MM.1S (cell line): ENCODE data around the gene FCGBP.
A peak's percentile ranks its signal among the peaks of the same experiment; 100 is the strongest.

Experiments
- DNase-seq: peaks from one replicate; pipeline ENCODE4 v3.0.0-alpha.2; 2015
- H2AFZ ChIP-seq: fragments of 300-600 bp; sonication (generic); 2 replicates; pipeline ENCODE4 v1.6.0; 2016; ENCODE audit warnings: antibody characterized with exemption, low read length
- H3F3A ChIP-seq: fragments of 300-600 bp; sonication (generic); 2 replicates; pipeline ENCODE4 v1.6.1; 2016; ENCODE audit warnings: mild to moderate bottlenecking, antibody characterized with exemption, low read length, moderate library complexity, mixed read lengths; ENCODE audit not compliant: insufficient read depth
- H3K27ac ChIP-seq: fragments of 300-600 bp; sonication (generic); 2 replicates; pipeline ENCODE4 v1.5.1; 2016; ENCODE audit warnings: mild to moderate bottlenecking, low read length
- H3K27me3 ChIP-seq: fragments of 300-600 bp; sonication (generic); replicated peaks from 2 replicates; pipeline ENCODE4 v1.6.0; 2016; ENCODE audit warnings: low read length; ENCODE audit not compliant: insufficient read depth
- H3K36me3 ChIP-seq: fragments of 300-600 bp; sonication (generic); replicated peaks from 2 replicates; pipeline ENCODE4 v1.6.1; 2016; ENCODE audit warnings: mild to moderate bottlenecking, low read length, mixed read lengths; ENCODE audit not compliant: insufficient read depth
- H3K4me1 ChIP-seq: fragments of 300-600 bp; sonication (generic); 2 replicates; pipeline ENCODE4 v1.6.1; 2016; ENCODE audit warnings: low read length, mixed read lengths
- H3K4me2 ChIP-seq: fragments of 300-600 bp; sonication (generic); 2 replicates; pipeline ENCODE4 v1.6.0; 2016; ENCODE audit warnings: low read depth, low read length
- H3K4me3 ChIP-seq: fragments of 300-600 bp; sonication (generic); 2 replicates; pipeline ENCODE4 v1.5.1; 2016; ENCODE audit warnings: low read length, mixed read lengths
- H3K79me2 ChIP-seq: fragments of 300-600 bp; sonication (generic); 2 replicates; pipeline ENCODE4 v1.6.1; 2016; ENCODE audit warnings: mixed run types, low read length, mixed read lengths
- H3K9ac ChIP-seq: fragments of 300-600 bp; sonication (generic); 2 replicates; pipeline ENCODE4 v1.6.1; 2016; ENCODE audit warnings: low read length, mixed read lengths
- H3K9me2 ChIP-seq: fragments of 300-600 bp; sonication (generic); replicated peaks from 2 replicates; pipeline ENCODE4 v1.6.1; 2016; ENCODE audit warnings: mild to moderate bottlenecking, low read length, mixed read lengths; ENCODE audit not compliant: insufficient read depth
- H3K9me3 ChIP-seq: fragments of 300-600 bp; sonication (generic); replicated peaks from 2 replicates; pipeline ENCODE4 v1.6.1; 2016; ENCODE audit warnings: mild to moderate bottlenecking, low read length, mixed read lengths; ENCODE audit not compliant: insufficient read depth
- H4K20me1 ChIP-seq: fragments of 300-600 bp; sonication (generic); 2 replicates; pipeline ENCODE4 v1.6.1; 2016; ENCODE audit warnings: mild to moderate bottlenecking, low read length, moderate library complexity, mixed read lengths; ENCODE audit not compliant: insufficient read depth
- EZH2 ChIP-seq: fragments of 300-600 bp; sonication (generic); optimal IDR thresholded peaks from 2 replicates; pipeline ENCODE3; 2017; ENCODE audit warnings: low read depth, mild to moderate bottlenecking, antibody characterized with exemption, low read length, mixed read lengths
- EZH2phosphoT487 ChIP-seq: fragments of 300-600 bp; sonication (generic); IDR thresholded peaks from 2 replicates; pipeline ENCODE4 v1.6.1; 2018; ENCODE audit warnings: antibody characterized with exemption, low read length
- TF ChIP-seq, protein P1 (sequence below): fragments of 300-600 bp; sonication (generic); IDR thresholded peaks from 2 replicates; pipeline ENCODE4 v1.5.1; 2016; ENCODE audit warnings: antibody characterized with exemption, low read length, mixed read lengths

Gene FCGBP

GRCh38 chr19:39918183-39918651 is 16.2 kb downstream of the FCGBP start:
- Histone ChIP-seq H3K79me2 (no peaks in the 10 kb centered on the region), H2AFZ (no peak overlapping the region), H3K27ac (no peak overlapping the region), H3K36me3 (no peaks in the 10 kb centered on the region), H3F3A (no peaks in the 10 kb centered on the region), H3K4me2 (no peak overlapping the region), H3K9me2 (no peaks in the 10 kb centered on the region), H3K27me3 (no peaks in the 10 kb centered on the region), H3K4me1 (no peaks in the 10 kb centered on the region), H4K20me1 (no peaks in the 10 kb centered on the region), H3K9ac (no peak overlapping the region), H3K4me3 (no peak overlapping the region), H3K9me3 (no peaks in the 10 kb centered on the region)
- TF ChIP-seq, protein P1, sequence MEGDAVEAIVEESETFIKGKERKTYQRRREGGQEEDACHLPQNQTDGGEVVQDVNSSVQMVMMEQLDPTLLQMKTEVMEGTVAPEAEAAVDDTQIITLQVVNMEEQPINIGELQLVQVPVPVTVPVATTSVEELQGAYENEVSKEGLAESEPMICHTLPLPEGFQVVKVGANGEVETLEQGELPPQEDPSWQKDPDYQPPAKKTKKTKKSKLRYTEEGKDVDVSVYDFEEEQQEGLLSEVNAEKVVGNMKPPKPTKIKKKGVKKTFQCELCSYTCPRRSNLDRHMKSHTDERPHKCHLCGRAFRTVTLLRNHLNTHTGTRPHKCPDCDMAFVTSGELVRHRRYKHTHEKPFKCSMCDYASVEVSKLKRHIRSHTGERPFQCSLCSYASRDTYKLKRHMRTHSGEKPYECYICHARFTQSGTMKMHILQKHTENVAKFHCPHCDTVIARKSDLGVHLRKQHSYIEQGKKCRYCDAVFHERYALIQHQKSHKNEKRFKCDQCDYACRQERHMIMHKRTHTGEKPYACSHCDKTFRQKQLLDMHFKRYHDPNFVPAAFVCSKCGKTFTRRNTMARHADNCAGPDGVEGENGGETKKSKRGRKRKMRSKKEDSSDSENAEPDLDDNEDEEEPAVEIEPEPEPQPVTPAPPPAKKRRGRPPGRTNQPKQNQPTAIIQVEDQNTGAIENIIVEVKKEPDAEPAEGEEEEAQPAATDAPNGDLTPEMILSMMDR, result no peak
- TF ChIP-seq EZH2 (no peak), EZH2phosphoT487 (no peak)
- DNase-seq, result no peak

GRCh38 chr19:39917561-39918182 is 16.8 kb downstream of the FCGBP start:
- Histone ChIP-seq H3K27ac (no peak overlapping the region), H3K36me3 (no peaks in the 10 kb centered on the region), H3K4me2 (no peak overlapping the region), H3K4me3 (no peak overlapping the region), H3F3A (no peaks in the 10 kb centered on the region), H3K27me3 (no peaks in the 10 kb centered on the region), H3K9me3 (no peaks in the 10 kb centered on the region), H3K9ac (no peak overlapping the region), H3K4me1 (no peaks in the 10 kb centered on the region), H4K20me1 (no peaks in the 10 kb centered on the region), H3K9me2 (no peaks in the 10 kb centered on the region), H3K79me2 (no peaks in the 10 kb centered on the region), H2AFZ (no peak overlapping the region)
- TF ChIP-seq EZH2phosphoT487 (no peak), EZH2 (no peak)
- TF ChIP-seq, protein P1, result no peak
- DNase-seq, result no peak

DNA sequence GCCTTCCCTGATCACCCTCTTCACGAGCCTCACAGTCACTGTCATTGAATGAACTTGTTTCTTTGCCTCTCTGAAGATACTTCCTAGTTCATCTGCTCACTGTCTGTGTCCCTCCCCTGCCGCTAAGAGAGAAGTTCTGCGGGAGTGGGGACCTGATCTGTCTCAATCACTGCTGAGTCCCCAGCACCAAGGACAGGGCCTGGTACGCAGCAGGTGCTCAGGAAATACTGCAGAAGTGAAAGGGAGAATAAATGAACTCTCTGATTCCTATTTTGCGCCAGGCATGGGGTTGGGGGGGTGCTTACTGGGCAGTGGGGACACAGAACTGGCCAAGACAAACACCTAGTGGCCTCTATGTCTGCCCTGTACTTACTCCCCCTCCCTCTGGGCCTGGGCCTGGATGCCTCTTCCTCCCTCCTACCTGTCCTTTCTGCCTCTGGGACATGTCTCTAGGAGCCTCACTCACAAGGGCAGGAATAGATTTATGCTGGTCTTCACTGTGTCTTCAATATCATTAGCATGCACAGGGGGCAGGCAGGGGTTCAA is 17.5 kb downstream of the FCGBP start:
- no peak overlapping the region for H3K9ac ChIP-seq
- H4K20me1 ChIP-seq, result no peaks in the 10 kb centered on the region
- no peak overlapping the region for H3K27ac ChIP-seq
- H3K9me2 ChIP-seq, result no peaks in the 10 kb centered on the region
- peak; percentile 30 for DNase-seq
- TF ChIP-seq, protein P1, result no peak
- TF ChIP-seq EZH2phosphoT487, result no peak
- no peak for TF ChIP-seq EZH2
- no peak overlapping the region for H3K4me2 ChIP-seq
- H3F3A ChIP-seq, result no peaks in the 10 kb centered on the region
- no peaks in the 10 kb centered on the region for H3K36me3 ChIP-seq
- no peaks in the 10 kb centered on the region for H3K27me3 ChIP-seq
- no peak overlapping the region for H2AFZ ChIP-seq
- H3K79me2 ChIP-seq, result no peaks in the 10 kb centered on the region
- H3K4me1 ChIP-seq, result no peaks in the 10 kb centered on the region
- H3K4me3 ChIP-seq, result no peak overlapping the region
- no peaks in the 10 kb centered on the region for H3K9me3 ChIP-seq
